ENCODE measurements around the gene NFASC.

Gene NFASC

GRCh38 chr1:205041998-205042910 is 171.6 kb downstream of the NFASC start:
- no peak for DNase-seq (ENCODE audit: low spot score)

- no peak for DNase-seq (ENCODE audit: low spot score)
These were observed 172.5 kb downstream of the NFASC start, which contains the start of gene CNTN2 for GRCh38 chr1:205042911-205043806. CNTN2 (plus strand) TSS chr1:205043212; CDS start chr1:205053186, 9,974 bp downstream.

DNA sequence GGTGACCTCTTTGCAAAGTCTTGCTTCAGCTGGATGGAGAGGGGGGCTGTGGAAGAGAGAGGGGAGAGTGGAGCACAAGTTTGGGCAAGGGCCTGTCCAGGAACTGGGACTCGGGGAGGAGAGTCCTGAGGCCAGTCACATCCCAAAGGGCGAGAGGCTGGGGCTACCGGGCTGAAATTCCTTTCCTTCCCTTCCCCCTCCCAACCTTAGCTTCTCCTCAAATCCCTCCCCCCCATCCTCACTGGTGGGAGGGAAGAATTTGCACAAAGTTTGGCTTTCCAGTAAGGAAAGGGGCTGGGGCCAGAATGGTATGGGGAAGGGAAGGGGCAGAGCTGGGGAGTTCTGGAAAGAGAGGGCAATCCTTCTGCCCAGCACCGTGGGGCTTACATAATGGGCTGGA is 173.2 kb downstream of the NFASC start:
- no peak for DNase-seq (ENCODE audit: low spot score)

DNA sequence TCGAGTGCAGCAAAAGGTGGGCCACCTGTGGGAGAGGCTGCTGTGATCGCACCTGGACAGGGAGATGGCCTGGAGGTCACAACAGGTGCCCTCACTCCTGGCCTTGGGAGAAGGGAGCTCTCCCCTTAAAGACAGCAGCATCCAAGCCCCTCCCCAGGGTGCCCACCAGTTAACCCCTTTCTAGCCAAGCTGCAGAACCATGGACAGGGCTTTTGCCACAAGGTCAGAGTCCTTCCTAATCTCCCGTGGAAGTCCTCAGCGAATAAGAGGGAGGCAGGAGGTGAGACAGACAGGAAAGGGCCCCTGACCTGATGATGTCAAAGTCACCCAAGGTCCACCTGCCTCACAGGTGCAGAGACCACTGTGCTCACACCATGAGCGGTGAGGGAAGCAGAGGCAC is 174.1 kb downstream of the NFASC start:
- DNase-seq (ENCODE audit: low spot score) = no peak

DNA sequence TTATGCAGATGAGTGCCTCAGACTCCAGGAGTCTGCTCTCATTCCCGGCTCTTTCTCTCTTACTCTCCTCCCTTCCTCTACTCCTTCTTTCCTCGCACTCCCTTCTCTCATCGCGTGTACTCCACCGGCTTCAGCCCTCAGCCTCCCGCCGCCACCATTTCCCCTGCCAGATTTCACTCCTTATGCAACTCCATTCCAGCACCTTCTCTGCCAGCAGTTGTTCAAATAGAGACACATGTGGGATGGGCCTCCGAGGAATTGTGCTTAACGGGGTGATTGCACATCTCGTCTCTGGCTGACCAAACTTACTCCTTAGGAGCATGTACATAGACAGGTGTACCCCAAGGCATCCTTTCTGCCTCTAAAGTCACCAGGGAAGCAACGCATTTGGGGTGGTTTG is 174.5 kb downstream of the NFASC start:
- DNase-seq (ENCODE audit: low spot score) = no peak

DNA sequence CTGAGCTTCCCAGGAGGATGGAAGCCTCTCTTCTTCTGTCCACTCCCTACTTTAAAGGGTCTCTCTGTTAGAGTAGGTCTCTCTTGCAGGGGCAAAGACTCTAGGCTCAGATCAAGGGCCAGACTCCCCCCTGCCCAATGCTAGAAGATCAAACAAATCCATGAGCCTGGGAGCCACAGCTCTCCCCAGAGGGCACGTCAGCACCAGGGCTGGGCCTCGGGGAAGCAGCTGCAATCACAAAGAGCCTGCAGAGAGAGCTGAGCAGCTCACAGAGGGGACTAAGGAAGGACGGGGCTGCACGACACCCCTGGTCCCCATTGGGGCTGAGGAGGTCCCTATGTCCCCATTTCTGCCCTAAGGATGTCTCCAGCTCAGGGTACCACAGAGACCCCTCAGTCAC is 176.2 kb downstream of the NFASC start:
- no peak for DNase-seq (ENCODE audit: low spot score)

GRCh38 chr1:205047764-205048231 is 177.1 kb downstream of the NFASC start:
- no peak for DNase-seq (ENCODE audit: low spot score)

DNA sequence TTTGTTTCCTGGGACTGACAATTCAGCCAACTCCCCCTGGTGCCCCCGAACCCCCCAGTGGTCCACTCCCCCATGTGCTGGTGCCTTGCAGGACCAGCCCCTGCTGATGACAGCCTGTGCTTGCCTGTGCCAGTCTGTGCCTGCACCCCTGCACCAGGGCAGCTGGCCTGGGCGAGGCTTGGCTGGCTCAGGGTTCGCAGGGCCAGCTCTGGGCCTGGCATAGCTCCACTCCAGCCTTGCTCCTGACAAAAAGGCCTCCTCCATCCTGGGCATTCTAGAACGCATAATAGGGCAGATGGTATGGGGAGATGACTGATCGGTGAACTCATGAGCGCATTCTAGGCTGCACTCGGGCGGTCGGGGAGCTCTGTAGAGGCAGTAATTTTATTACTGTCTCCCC is 177.7 kb downstream of the NFASC start:
- no peak for DNase-seq (ENCODE audit: low spot score)

- DNase-seq (ENCODE audit: low spot score) = no peak
These were observed 178.8 kb downstream of the NFASC start for GRCh38 chr1:205049479-205049878.

DNA sequence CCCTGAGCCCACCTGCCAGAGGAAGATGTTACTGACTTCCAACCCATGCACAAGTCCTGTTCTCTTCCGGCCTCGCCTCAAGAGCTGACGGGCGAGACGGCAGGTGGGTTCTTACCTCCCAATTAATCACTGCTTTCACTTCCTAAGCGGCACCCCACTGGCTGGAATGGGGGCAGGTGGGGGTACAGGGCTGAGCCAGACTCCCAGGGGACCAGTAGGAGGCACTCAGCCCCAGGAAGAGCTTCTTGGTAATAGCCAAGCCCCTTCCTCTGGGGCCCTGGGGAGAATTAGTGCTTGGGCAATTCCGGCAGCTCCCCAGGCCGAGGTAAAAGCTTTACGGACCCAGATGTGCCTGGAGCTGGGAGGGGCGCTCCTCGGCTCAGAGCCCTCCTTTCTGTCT is 182.0 kb downstream of the NFASC start:
- no peak for DNase-seq (ENCODE audit: low spot score)

DNA sequence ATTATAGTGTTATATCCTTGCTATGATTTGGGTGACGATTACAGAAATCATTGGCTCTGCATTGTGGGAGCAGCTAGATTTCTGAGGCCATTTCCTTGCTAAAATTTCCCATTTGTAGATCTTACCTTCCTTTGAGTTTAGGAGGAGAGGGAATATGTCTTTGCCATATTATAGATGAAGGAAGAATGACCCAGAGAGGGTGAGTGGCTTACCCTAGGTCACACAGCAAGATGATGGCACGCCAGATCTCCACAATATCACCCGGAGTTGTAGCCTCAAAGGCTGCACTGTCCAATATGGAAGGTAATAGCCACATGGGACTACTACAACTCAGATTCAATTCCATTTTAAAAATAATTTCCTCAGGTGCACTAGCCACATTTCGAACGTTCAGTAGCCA is 182.6 kb downstream of the NFASC start:
- no peak for DNase-seq (ENCODE audit: low spot score)

GRCh38 chr1:205054013-205054412 is 183.4 kb downstream of the NFASC start:
- DNase-seq (ENCODE audit: low spot score) = no peak

DNA sequence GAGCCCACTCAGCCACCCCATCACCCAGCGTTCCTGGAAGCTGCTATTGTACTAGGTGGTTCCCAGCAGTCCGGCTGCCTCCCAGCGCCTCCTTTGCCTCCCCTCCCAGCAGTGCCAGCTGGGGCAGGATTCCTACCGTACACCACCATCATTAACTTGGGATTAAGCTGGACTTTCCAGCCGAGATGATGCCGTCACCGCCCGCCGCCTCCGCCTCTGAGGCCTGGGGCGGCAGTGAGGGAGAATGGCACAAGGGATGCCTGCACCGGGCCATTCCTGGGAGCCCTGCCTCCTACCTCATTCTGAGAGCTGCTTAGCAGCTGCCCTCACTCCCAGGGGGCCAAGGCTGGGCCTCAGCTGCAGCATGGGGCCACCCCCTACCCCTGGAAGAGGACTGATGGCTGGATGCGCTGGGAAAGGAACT is 185.5 kb downstream of the NFASC start:
- DNase-seq (ENCODE audit: low spot score) = no peak

DNA sequence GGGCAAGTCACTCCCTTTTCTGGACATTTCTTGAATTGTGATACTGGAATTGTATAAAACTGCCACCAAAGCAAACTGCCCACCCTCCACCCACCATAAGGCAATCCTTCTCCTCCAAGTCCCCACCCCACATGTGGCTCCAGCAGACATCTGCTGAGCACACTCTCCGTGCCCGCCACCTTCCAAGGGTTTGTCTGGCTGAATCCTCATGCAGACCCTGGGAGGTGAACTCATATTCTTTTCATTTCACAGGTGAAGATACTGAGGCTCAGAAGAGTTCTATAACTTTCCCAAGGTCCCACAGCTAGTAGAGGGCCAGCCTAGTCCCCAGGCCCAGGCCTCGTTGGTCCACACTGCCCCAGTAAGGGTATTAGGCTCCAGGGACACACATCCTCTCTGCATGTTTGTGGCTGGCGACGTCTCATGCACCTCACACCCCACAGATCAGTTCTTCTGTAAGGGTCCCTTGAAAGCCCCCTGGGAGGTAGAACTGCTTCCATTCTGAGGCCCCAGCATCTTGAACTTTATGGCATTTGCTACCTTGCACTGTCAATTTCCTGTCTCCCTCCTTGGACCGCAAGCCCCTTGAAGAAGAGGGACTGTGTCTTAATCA is 186.4 kb downstream of the NFASC start:
- no peak for DNase-seq (ENCODE audit: low spot score)

DNA sequence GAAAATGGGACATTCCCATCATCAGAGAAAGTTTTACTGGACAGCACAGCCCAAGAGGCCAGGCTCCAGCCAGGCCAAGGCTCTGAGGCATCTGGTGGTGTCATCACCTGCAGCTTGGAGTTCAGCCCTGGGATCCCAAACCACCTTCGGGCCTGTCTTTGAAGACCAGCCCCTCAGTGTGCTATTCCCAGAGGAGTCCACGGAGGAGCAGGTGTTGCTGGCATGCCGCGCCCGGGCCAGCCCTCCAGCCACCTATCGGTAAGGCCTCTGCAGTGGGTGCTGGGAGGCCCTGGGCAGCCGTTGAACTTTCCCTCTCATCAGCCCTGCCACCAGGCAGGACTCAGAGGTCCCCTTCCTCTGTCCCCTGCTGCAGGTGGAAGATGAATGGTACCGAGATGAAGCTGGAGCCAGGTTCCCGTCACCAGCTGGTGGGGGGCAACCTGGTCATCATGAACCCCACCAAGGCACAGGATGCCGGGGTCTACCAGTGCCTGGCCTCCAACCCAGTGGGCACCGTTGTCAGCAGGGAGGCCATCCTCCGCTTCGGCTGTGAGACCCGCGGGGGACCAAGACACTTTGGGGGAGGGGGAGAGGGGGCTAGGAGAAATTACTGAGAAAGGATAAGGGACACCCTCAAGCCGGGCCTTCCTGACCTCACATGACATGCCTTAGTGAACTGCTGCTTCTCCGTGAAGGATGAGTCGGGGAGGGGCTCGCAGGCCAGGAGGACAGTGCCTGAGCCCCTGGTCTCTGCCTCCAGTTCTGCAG is 187.3 kb downstream of the NFASC start:
- DNase-seq (ENCODE audit: low spot score) = no peak

DNA sequence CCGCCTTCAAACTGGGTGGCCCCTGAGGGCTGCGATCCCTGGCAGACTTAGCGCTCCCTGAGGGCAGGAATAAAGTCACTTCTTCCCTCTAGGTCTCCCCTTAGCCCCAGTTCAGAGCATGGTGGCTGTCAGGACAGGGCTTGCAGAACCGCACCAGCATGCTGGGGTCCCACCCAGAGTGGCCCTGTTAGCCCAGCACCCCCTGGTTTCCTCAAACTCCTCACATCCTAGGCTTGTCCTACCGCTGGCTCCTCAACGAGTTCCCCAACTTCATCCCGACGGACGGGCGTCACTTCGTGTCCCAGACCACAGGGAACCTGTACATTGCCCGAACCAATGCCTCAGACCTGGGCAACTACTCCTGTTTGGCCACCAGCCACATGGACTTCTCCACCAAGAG is 188.2 kb downstream of the NFASC start:
- no peak for DNase-seq (ENCODE audit: low spot score)

DNA sequence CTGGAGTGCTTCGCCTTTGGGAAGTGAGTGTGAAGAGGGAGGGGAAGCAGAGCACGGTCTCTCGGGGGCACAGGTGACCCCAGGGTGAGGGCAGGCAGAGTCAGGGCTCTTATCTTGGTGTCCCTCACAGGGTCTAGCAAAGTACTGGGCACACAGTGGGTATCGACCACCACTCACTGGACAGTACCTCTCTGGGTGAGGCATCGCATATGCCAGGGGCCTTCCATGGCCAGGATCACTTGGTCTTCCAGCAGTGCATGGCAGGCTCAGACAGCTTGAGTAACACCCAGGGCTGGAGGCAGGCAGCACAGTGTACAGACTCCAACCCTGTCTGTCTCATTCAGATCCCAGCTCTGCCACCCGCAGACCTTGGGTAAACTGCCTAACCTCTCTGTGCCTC is 189.0 kb downstream of the NFASC start:
- DNase-seq (ENCODE audit: low spot score) = no peak

GRCh38 chr1:205060746-205061145 is 190.1 kb downstream of the NFASC start:
- no peak for DNase-seq (ENCODE audit: low spot score)

DNA sequence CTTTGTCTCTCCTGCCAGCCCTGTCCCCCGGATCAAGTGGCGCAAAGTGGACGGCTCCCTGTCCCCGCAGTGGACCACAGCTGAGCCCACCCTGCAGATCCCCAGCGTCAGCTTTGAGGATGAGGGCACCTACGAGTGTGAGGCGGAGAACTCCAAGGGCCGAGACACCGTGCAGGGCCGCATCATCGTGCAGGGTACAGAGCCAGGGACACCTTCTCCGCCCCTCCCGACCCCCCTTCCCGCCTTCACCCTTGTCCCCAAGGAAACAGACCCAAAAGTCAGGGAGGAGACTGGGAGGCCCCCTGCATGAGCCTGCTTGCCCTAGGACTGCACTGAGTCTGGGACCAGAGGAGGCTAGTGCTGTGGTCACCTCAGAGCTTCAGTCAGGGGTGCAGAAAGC is 190.6 kb downstream of the NFASC start:
- no peak for DNase-seq (ENCODE audit: low spot score)

- DNase-seq (ENCODE audit: low spot score) = peak; percentile 82
These were observed 191.0 kb downstream of the NFASC start for GRCh38 chr1:205061665-205062069.

- DNase-seq (ENCODE audit: low spot score) = no peak
These were observed 191.7 kb downstream of the NFASC start for GRCh38 chr1:205062319-205062718.

DNA sequence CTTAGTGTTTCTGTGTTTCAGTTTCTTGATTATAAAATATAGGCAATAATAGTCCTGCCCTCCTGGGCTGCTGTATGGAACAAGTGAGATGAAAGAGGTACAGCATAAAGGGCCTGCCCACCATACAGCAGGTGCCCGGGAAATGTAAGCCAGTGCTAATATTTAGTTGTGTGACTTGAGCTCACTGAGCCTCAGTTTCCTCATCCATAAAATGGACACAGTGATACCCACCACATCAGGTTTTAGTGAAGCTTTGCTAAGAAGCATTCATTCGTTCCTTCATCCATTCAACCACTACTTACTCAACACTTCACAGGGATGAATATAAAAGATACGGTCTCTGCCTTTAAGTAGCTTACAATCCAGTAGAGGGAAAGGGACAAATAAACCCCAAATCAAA is 192.2 kb downstream of the NFASC start:
- DNase-seq (ENCODE audit: low spot score) = no peak

Measured in AG08396 (cell line).